NB4 (cell line): ENCODE measurements around the gene SLC39A11.
A peak's percentile ranks its signal among the peaks of the same experiment; 100 is the strongest.

Experiments
- DNase-seq: peaks from one replicate; pipeline ENCODE4 v3.0.0; 2010; ENCODE audit warnings: low read depth
- H3K4me3 ChIP-seq: one replicate; pipeline ENCODE4 v1.5.1; 2011; ENCODE audit warnings: mild to moderate bottlenecking, low read depth, low read length, moderate library complexity
- MAX ChIP-seq: IDR thresholded peaks from 2 replicates; pipeline ENCODE4 v1.6.1; 2011; ENCODE audit warnings: low read depth, low read length
- MYC ChIP-seq: IDR thresholded peaks from 2 replicates; pipeline ENCODE4 v1.6.1; 2011; ENCODE audit warnings: low read depth, low read length
- POLR2A ChIP-seq: IDR thresholded peaks from 2 replicates; pipeline ENCODE4 v1.6.1; 2011; ENCODE audit warnings: mild to moderate bottlenecking; ENCODE audit not compliant: insufficient read length; ENCODE audit errors: extremely low read depth
- TF ChIP-seq, protein P1 (sequence below): IDR thresholded peaks from one replicate; pipeline ENCODE4 v1.5.1; 2012; ENCODE audit warnings: low read depth, low read length

Gene SLC39A11

GRCh38 chr17:72613806-72614292 lies 478.6 kb downstream of the SLC39A11 start:
- TF ChIP-seq MAX (peak; percentile 50; the same call in 1 of the 2 replicates), POLR2A (no peak), MYC (peak; percentile 53)
- TF ChIP-seq, protein P1, sequence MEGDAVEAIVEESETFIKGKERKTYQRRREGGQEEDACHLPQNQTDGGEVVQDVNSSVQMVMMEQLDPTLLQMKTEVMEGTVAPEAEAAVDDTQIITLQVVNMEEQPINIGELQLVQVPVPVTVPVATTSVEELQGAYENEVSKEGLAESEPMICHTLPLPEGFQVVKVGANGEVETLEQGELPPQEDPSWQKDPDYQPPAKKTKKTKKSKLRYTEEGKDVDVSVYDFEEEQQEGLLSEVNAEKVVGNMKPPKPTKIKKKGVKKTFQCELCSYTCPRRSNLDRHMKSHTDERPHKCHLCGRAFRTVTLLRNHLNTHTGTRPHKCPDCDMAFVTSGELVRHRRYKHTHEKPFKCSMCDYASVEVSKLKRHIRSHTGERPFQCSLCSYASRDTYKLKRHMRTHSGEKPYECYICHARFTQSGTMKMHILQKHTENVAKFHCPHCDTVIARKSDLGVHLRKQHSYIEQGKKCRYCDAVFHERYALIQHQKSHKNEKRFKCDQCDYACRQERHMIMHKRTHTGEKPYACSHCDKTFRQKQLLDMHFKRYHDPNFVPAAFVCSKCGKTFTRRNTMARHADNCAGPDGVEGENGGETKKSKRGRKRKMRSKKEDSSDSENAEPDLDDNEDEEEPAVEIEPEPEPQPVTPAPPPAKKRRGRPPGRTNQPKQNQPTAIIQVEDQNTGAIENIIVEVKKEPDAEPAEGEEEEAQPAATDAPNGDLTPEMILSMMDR: no peak
- DNase-seq: peak; percentile 66
- no peak overlapping the region for H3K4me3 ChIP-seq

GRCh38 chr17:72613396-72613795 lies 479.1 kb downstream of the SLC39A11 start:
- TF ChIP-seq MAX (no peak), MYC (no peak), POLR2A (no peak)
- TF ChIP-seq, protein P1: no peak
- DNase-seq: no peak
- H3K4me3 ChIP-seq: no peak overlapping the region

DNA sequence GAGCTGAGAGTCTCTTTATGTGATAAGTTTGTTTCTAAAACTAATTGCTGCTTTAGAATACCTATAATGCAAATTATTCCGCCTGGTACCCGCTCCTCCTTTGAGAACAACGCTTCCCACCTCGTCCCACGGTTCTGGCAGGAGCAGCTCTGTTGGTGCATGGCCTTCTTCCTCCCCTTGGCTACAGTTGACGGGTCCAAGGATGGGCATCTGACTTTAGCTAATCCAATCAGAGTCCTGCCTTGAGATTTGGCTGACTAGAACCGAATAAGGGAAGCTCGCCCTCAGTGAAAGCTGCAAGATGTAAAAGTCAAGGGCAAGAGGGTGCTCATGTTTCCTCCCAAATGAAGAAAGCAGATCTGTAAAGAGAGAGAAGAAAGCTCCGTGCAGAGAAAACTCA lies 481.3 kb downstream of the SLC39A11 start:
- no peak for DNase-seq
- H3K4me3 ChIP-seq: no peak overlapping the region
- no peak for TF ChIP-seq POLR2A
- TF ChIP-seq MYC: no peak
- TF ChIP-seq, protein P1: no peak
- no peak for TF ChIP-seq MAX

DNA sequence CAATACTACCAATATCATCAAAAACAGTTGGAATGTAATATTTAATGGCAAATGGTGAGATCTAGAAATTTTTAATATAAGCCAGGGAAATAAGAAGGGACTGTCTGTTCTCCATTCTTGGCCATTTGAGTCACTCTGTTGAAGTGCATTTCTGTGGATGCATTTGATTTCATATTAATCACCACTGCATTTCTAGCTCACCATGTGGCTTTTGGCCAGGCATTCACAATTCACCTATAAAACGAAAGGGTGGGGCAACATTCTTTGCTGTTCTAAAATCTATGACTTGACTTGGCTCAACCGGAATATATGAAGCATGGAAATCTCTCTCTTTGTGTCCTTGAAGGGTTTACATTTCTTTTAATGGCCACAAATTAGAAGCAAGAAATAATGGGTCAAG lies 483.0 kb downstream of the SLC39A11 start:
- TF ChIP-seq, protein P1: no peak
- TF ChIP-seq MYC (no peak), MAX (no peak), POLR2A (no peak)
- no peak overlapping the region for H3K4me3 ChIP-seq
- no peak for DNase-seq

DNA sequence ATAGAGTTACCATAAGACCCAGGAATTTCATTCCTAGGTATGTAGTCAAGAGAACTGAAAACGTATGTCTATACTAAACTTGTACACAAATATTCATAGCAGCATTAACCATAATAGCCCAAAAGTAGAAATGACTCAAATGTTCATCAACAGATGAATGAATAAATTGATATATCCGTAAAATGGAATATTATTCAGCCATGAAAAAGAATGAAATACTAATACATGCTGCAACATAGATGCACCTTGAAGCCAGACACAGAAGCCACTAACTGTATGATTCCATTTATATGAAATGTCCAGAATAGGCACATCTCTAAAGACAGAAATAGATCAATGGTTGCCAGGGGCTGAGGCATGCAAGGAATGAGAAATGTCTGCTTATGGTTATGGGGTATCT lies 484.1 kb downstream of the SLC39A11 start:
- TF ChIP-seq MAX (no peak), MYC (no peak), POLR2A (no peak)
- TF ChIP-seq, protein P1: no peak
- DNase-seq: no peak
- H3K4me3 ChIP-seq: no peak overlapping the region

DNA sequence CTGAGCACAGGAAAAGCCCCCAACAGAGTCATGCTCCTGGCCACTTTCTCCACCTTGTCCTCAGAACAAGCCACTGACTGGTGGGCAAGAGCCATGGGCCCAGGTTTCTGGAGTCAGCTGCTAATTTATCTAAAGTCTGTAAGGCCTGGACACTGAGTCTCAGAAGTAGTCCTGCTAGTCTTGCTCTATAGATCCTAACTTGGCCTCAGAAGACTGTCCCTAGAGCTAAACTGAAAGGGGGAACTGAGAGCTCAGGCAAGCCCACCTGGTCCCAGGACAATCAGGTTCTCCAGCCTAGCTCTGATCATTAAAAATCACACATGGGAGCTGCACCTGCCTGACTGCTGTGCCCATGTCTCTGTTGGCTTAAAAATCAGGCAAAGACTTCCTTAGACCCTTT lies 485.8 kb downstream of the SLC39A11 start:
- no peak for TF ChIP-seq MAX
- TF ChIP-seq POLR2A: no peak
- TF ChIP-seq, protein P1: no peak
- no peak for TF ChIP-seq MYC

More for the DNA sequence above, 485.8 kb downstream of the SLC39A11 start:
- DNase-seq: no peak
- H3K4me3 ChIP-seq: no peak overlapping the region
